IMR-90 (cell line): Measurements from ENCODE around the gene CFAP70. TPM values are rescaled to one million over a fixed set of nuclear protein-coding genes. Genes with fewer than 3 reads are reported as not detected.
"Not testable (repeated sequence)": the region's sequence is repeated elsewhere in the genome, so short reads cannot be mapped to it uniquely, and the experiment has no call there.

ENCODE experiments used
- ATAC-seq: fragments of 200-7000 bp; cut with Tn5 transposase; 2 replicates; pipeline ENCODE4 v1.9.1; 2020; ENCODE audit warnings: low read depth, mild to moderate bottlenecking, moderate library complexity
- BruUV-seq: library from RNA; stranded (reverse); fragments of 400-500 nt; replicated peaks from 2 replicates; lab custom pipeline; 2021; lab: Mats Ljungman, UMichigan
- CTCF ChIA-PET: fragments of 300-600 bp; formaldehyde crosslinking; extraction: SDS; loops from one replicate; lab custom pipeline; 2021; ENCODE audit warnings: antibody characterized with exemption; lab: Yijun Ruan, JAX
- POLR2A ChIA-PET: fragments of 300-600 bp; sonication (Branson Sonifier 250); formaldehyde crosslinking; loops from one replicate; lab custom pipeline; 2022; ENCODE audit warnings: antibody characterized with exemption; ENCODE audit not compliant: unreplicated experiment; lab: Charles Lee
- DNase-seq: peaks from one replicate; pipeline ENCODE4 v3.0.0; 2013
- H2AFZ ChIP-seq: replicated peaks from 2 replicates; pipeline ENCODE3; 2013; ENCODE audit warnings: low read length, mild to moderate bottlenecking; ENCODE audit not compliant: poor library complexity
- H2AK5ac ChIP-seq: 2 replicates; pipeline ENCODE4 v1.6.1; 2013; ENCODE audit warnings: low read depth, low read length, inconsistent platforms
- H2AK9ac ChIP-seq: replicated peaks from 2 replicates; pipeline ENCODE3; 2013; ENCODE audit warnings: mild to moderate bottlenecking, low read depth, low read length, moderate library complexity; ENCODE audit not compliant: poor library complexity
- H2BK120ac ChIP-seq: 2 replicates; pipeline ENCODE4 v1.6.1; 2013; ENCODE audit warnings: low read depth, low read length, inconsistent platforms
- H2BK15ac ChIP-seq: 3 replicates; pipeline ENCODE4 v1.6.1; 2013; ENCODE audit warnings: low read depth, low read length, inconsistent platforms
- H2BK20ac ChIP-seq: 2 replicates; pipeline ENCODE4 v1.6.1; 2013; ENCODE audit warnings: low read depth, mild to moderate bottlenecking, inconsistent platforms, low read length, moderate library complexity
- H2BK5ac ChIP-seq: 2 replicates; pipeline ENCODE4 v1.6.1; 2013; ENCODE audit warnings: mild to moderate bottlenecking, low read depth, low read length, inconsistent platforms; ENCODE audit not compliant: poor library complexity, severe bottlenecking
- H3K14ac ChIP-seq: replicated peaks from 2 replicates; pipeline ENCODE4 v1.6.1; 2013; ENCODE audit warnings: low read depth, low read length, inconsistent platforms
- H3K18ac ChIP-seq: 2 replicates; pipeline ENCODE4 v1.6.1; 2013; ENCODE audit warnings: low read depth, low read length, control low read depth
- H3K23ac ChIP-seq: 2 replicates; pipeline ENCODE4 v1.6.1; 2013; ENCODE audit warnings: low read depth, low read length, inconsistent platforms
- H3K27ac ChIP-seq: 2 replicates; pipeline ENCODE4 v1.5.1; 2013; ENCODE audit warnings: mild to moderate bottlenecking, control low read depth, low read length; ENCODE audit not compliant: insufficient read depth
- H3K27me3 ChIP-seq: 2 replicates; pipeline ENCODE4 v1.6.1; 2013; ENCODE audit warnings: low read length; ENCODE audit not compliant: control insufficient read depth, insufficient read depth
- H3K36me3 ChIP-seq: 2 replicates; pipeline ENCODE4 v1.6.1; 2013; ENCODE audit warnings: low read length, mixed read lengths; ENCODE audit not compliant: control insufficient read depth, insufficient read depth
- H3K4ac ChIP-seq: 2 replicates; pipeline ENCODE4 v1.6.1; 2013; ENCODE audit warnings: low read depth, low read length, inconsistent platforms
- H3K4me1 ChIP-seq: 2 replicates; pipeline ENCODE4 v1.6.1; 2013; ENCODE audit warnings: low read length, mixed read lengths; ENCODE audit not compliant: control insufficient read depth, insufficient read depth
- H3K4me2 ChIP-seq: 2 replicates; pipeline ENCODE4 v1.6.1; 2013; ENCODE audit warnings: low read depth, mild to moderate bottlenecking, control low read depth, low read length, moderate library complexity
- H3K4me3 ChIP-seq: 2 replicates; pipeline ENCODE4 v1.5.1; 2013; ENCODE audit warnings: low read depth, mild to moderate bottlenecking, control low read depth, low read length, moderate library complexity; ENCODE audit not compliant: insufficient read depth
- H3K56ac ChIP-seq: 2 replicates; pipeline ENCODE4 v1.6.1; 2013; ENCODE audit warnings: low read length, inconsistent platforms; ENCODE audit not compliant: insufficient read depth; ENCODE audit errors: extremely low read depth
- H3K79me1 ChIP-seq, 2 experiments: 2 replicates each; pipeline ENCODE4 v1.6.1; 2013; ENCODE audit warnings: low read length in 2 of 2, inconsistent platforms in 1 of 2, low read depth in 1 of 2
- H3K9ac ChIP-seq: 2 replicates; pipeline ENCODE4 v1.6.1; 2013; ENCODE audit warnings: low read depth, low read length, control low read depth
- H3K9me1 ChIP-seq: 2 replicates; pipeline ENCODE4 v1.6.1; 2013; ENCODE audit warnings: low read length, inconsistent platforms; ENCODE audit not compliant: insufficient read depth
- H3K9me3 ChIP-seq: 2 replicates; pipeline ENCODE4 v1.6.1; 2013; ENCODE audit warnings: low read length; ENCODE audit not compliant: control insufficient read depth, insufficient read depth
- H4K20me1 ChIP-seq: 2 replicates; pipeline ENCODE4 v1.6.1; 2013; ENCODE audit warnings: low read length, inconsistent platforms; ENCODE audit not compliant: insufficient read depth
- H4K5ac ChIP-seq: 2 replicates; pipeline ENCODE4 v1.6.1; 2013; ENCODE audit warnings: mild to moderate bottlenecking, low read depth, low read length, control low read depth
- H4K8ac ChIP-seq, 2 experiments: 2 replicates each; pipeline ENCODE4 v1.6.1; 2013; ENCODE audit warnings: low read depth in 2 of 2, low read length in 2 of 2, control low read depth in 1 of 2, inconsistent platforms in 1 of 2
- H4K91ac ChIP-seq: 2 replicates; pipeline ENCODE4 v1.6.1; 2013; ENCODE audit warnings: low read depth, low read length, inconsistent platforms; ENCODE audit not compliant: insufficient read depth
- CHD1 ChIP-seq: IDR thresholded peaks from 2 replicates; pipeline ENCODE4 v1.6.1; 2012; ENCODE audit warnings: low read depth, low read length, improper control_type of control experiment
- POLR2A ChIP-seq: IDR thresholded peaks from 2 replicates; pipeline ENCODE4 v1.6.1; 2012; ENCODE audit warnings: mild to moderate bottlenecking, low read depth, low read length
- WGBS, 2 experiments: methylation state at CpG; one replicate each; pipeline versions ENCODE4 v1.1.5 to v1.1.7; 2013; ENCODE audit warnings: missing lambda C conversion rate in 2 of 2; ENCODE audit not compliant: insufficient read length in 1 of 2; ENCODE audit errors: extremely low coverage in 2 of 2; 5-methylcytosine and 5-hydroxymethylcytosine counted together
- dilution Hi-C: fragments of 300-500 bp; cut with HindIII; formaldehyde crosslinking; loops from one replicate; pipeline ENCODE4 v1.14.3; 2018; ENCODE audit warnings: low sequenced_read_pairs; ENCODE audit not compliant: unreplicated experiment
- in situ Hi-C: fragments of 300-500 bp; cut with MboI; formaldehyde crosslinking; loops from 3 replicates; pipeline ENCODE4 v1.14.3; 2019; ENCODE audit warnings: low sequenced_read_pairs, inconsistent platforms, mixed read lengths
- intact Hi-C: fragments of 100-400 bp; cut with micrococcal nuclease; formaldehyde crosslinking; loops from 2 replicates; pipeline ENCODE4 v1.10.0; 2022
- polyA plus RNA-seq, 3 experiments: library from polyadenylated mRNA; depleted of rRNA; stranded (reverse); fragments of >200 nt; gene quantifications; 2 replicates each; pipeline ENCODE4 v1.2.3, GENCODE V29; 2012; ENCODE audit warnings: low replicate concordance in 1 of 3
- total RNA-seq: library from RNA; depleted of rRNA; stranded (reverse); fragments of >200 nt; gene quantifications from 2 replicates; pipeline ENCODE4 v1.2.3, GENCODE V29; 2012
- TF ChIP-seq, protein P1 (sequence below): conservative IDR thresholded peaks from 2 replicates; pipeline ENCODE4 v1.5.1; 2012; ENCODE audit warnings: mild to moderate bottlenecking, low read depth, low read length, improper control_type of control experiment
- TF ChIP-seq, protein P2 (sequence below): fragments of 150-350 bp; IDR thresholded peaks from 2 replicates; pipeline ENCODE4 v1.6.1; 2017; ENCODE audit warnings: mild to moderate bottlenecking, antibody characterized with exemption, low read length, low read depth

Gene CFAP70
- total and polyA plus RNA-seq, 2 of the 4 experiments (the other 2 are of a cell fraction), result 0.15 to 0.18 TPM

DNA sequence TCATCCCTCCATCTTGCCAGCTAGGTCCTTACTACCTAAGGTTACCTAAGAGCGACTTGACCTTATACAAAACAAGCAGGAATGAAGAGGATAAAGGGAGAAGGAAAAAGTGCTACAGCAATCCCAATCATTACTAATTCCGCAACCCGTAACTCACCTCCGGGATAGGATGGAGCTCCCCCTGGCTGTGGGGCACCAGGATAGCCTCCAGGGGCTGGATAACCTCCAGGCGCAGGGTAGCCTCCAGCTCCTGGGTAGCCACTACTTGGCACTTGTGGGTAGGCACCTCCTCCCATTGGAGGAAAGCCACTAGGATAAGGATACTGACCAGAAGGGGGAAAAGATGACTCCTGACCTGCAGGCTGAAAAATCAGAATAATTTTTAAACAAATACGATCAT lies 39.4 kb upstream of the CFAP70 start:
- Histone ChIP-seq H4K8ac (no peak overlapping the region), H3K23ac (no peak overlapping the region), H3K4ac (no peak overlapping the region), H2BK15ac (no peak overlapping the region), H2AK9ac (no peak overlapping the region), H3K36me3 (peaks cover 11% of the 10 kb centered on the region), H4K91ac (no peak overlapping the region), H3K9ac (no peak overlapping the region), H3K4me3 (no peak overlapping the region), H3K27me3 (no peaks in the 10 kb centered on the region), H3K27ac (no peak overlapping the region), H3K9me1 (peaks cover 2% of the 10 kb centered on the region; the same call in 1 of the 2 replicates), H4K5ac (no peak overlapping the region), H2BK20ac (no peak overlapping the region), H2BK5ac (no peak overlapping the region), H4K20me1 (peaks cover 15% of the 10 kb centered on the region; the same call in 1 of the 2 replicates), H3K14ac (no peak overlapping the region), H3K79me1 (peaks cover 14 to 33% of the 10 kb centered on the region in 2 experiments), H3K4me1 (no peaks in the 10 kb centered on the region), H2AK5ac (no peak overlapping the region), H2BK120ac (no peak overlapping the region), H2AFZ (no peak overlapping the region), H3K18ac (no peak overlapping the region), H3K4me2 (no peak overlapping the region), H3K56ac (no peak overlapping the region), H3K9me3 (no peaks in the 10 kb centered on the region)
- ATAC-seq (no peak), DNase-seq (no peak)
- intact Hi-C loops, result no loop called here
- dilution Hi-C loops, result no loop called here
- BruUV-seq, result no TSS peak
- ChIA-PET POLR2A (no interaction called here), CTCF (no interaction called here)
- TF ChIP-seq POLR2A, result no peak
- TF ChIP-seq, protein P1, sequence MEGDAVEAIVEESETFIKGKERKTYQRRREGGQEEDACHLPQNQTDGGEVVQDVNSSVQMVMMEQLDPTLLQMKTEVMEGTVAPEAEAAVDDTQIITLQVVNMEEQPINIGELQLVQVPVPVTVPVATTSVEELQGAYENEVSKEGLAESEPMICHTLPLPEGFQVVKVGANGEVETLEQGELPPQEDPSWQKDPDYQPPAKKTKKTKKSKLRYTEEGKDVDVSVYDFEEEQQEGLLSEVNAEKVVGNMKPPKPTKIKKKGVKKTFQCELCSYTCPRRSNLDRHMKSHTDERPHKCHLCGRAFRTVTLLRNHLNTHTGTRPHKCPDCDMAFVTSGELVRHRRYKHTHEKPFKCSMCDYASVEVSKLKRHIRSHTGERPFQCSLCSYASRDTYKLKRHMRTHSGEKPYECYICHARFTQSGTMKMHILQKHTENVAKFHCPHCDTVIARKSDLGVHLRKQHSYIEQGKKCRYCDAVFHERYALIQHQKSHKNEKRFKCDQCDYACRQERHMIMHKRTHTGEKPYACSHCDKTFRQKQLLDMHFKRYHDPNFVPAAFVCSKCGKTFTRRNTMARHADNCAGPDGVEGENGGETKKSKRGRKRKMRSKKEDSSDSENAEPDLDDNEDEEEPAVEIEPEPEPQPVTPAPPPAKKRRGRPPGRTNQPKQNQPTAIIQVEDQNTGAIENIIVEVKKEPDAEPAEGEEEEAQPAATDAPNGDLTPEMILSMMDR, result peak; percentile 12; the same call in 1 of the 2 replicates
- TF ChIP-seq CHD1, result no peak
- TF ChIP-seq, protein P2, sequence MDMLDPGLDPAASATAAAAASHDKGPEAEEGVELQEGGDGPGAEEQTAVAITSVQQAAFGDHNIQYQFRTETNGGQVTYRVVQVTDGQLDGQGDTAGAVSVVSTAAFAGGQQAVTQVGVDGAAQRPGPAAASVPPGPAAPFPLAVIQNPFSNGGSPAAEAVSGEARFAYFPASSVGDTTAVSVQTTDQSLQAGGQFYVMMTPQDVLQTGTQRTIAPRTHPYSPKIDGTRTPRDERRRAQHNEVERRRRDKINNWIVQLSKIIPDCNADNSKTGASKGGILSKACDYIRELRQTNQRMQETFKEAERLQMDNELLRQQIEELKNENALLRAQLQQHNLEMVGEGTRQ, result no peak
- WGBS, 2 experiments, result no CpG with 5 or more reads among the region's 6 CpGs
- in situ Hi-C loops, result no loop called here

DNA sequence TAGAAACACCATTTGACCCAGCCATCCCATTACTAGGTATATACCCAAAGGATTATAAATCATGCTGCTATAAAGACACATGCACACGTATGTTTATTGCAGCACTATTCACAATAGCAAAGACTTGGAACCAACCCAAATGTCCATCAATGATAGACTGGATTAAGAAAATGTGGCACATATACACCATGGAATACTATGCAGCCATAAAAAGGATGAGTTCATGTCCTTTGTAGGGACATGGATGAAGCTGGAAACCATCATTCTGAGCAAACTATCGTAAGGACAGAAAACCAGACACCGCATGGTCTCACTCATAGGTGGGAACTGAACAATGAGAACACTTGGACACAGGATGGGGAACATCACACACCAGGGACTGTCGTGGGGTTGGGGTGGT lies 35.7 kb upstream of the CFAP70 start:
- H3K9me3 ChIP-seq, H2BK5ac ChIP-seq, H4K91ac ChIP-seq, H3K4me1 ChIP-seq, H2AFZ ChIP-seq, H2AK5ac ChIP-seq, H3K4me3 ChIP-seq, H3K9ac ChIP-seq, POLR2A ChIA-PET, H3K27ac ChIP-seq, H3K56ac ChIP-seq, H3K14ac ChIP-seq, dilution Hi-C loops, H3K23ac ChIP-seq, H4K5ac ChIP-seq, H2BK15ac ChIP-seq, H2BK120ac ChIP-seq, BruUV-seq, DNase-seq, CTCF ChIA-PET, H3K27me3 ChIP-seq, ATAC-seq, intact Hi-C loops, in situ Hi-C loops, H4K20me1 ChIP-seq, H2AK9ac ChIP-seq, H3K4ac ChIP-seq, H3K4me2 ChIP-seq, H4K8ac ChIP-seq, H3K9me1 ChIP-seq, H2BK20ac ChIP-seq, H3K18ac ChIP-seq: not testable (repeated sequence)
- H3K79me1 ChIP-seq, result peaks cover 9 to 21% of the 10 kb centered on the region in 2 experiments
- WGBS, 2 experiments, result no CpG with 5 or more reads among the region's 4 CpGs
- H3K36me3 ChIP-seq, result peaks cover 17% of the 10 kb centered on the region
